Fibroblast of skin of right biceps (primary cell): ENCODE results near the gene GPR176.
A peak's percentile ranks its signal among the peaks of the same experiment; 100 is the strongest.

Experiments
- DNase-seq: peaks from one replicate; pipeline ENCODE4 v3.0.0-alpha.2; 2013

The GPR176 gene

GRCh38 chr15:39888809-39889208 lies 31.3 kb downstream of the GPR176 start:
- no peak for DNase-seq

- no peak for DNase-seq
These were observed 31.8 kb downstream of the GPR176 start for GRCh38 chr15:39888243-39888642.

GRCh38 chr15:39887832-39888231 lies 32.2 kb downstream of the GPR176 start:
- peak; percentile 49 for DNase-seq

GRCh38 chr15:39887211-39887610 lies 32.9 kb downstream of the GPR176 start:
- DNase-seq, result no peak

- no peak for DNase-seq
These were observed 33.6 kb downstream of the GPR176 start for GRCh38 chr15:39886418-39886817.

- no peak for DNase-seq
These were observed 34.8 kb downstream of the GPR176 start for GRCh38 chr15:39885099-39885777.

GRCh38 chr15:39884351-39884750 lies 35.7 kb downstream of the GPR176 start:
- no peak for DNase-seq

- DNase-seq, result no peak
These were observed 37.5 kb downstream of the GPR176 start for GRCh38 chr15:39882602-39883001.

- DNase-seq, result no peak
These were observed 38.3 kb downstream of the GPR176 start for GRCh38 chr15:39881790-39882189.

GRCh38 chr15:39880718-39881387 lies 39.2 kb downstream of the GPR176 start:
- peak; percentile 64 for DNase-seq

- peak; percentile 75 for DNase-seq
These were observed 41.7 kb downstream of the GPR176 start for GRCh38 chr15:39878406-39878785.

GRCh38 chr15:39874890-39875549 lies 45.0 kb downstream of the GPR176 start:
- no peak for DNase-seq

- DNase-seq, result no peak
These were observed 46.1 kb downstream of the GPR176 start for GRCh38 chr15:39873978-39874377.

GRCh38 chr15:39870537-39870936 lies 49.5 kb downstream of the GPR176 start:
- no peak for DNase-seq

- DNase-seq, result no peak
These were observed 50.1 kb downstream of the GPR176 start for GRCh38 chr15:39869858-39870515.

- no peak for DNase-seq
These were observed 50.8 kb downstream of the GPR176 start for GRCh38 chr15:39869254-39869653.

GRCh38 chr15:39868396-39868795 lies 51.7 kb downstream of the GPR176 start:
- DNase-seq, result no peak

- DNase-seq, result no peak
These were observed 56.0 kb downstream of the GPR176 start for GRCh38 chr15:39864116-39864515.

- DNase-seq, result no peak
These were observed 59.2 kb downstream of the GPR176 start for GRCh38 chr15:39860871-39861270.

GRCh38 chr15:39860200-39860599 lies 59.9 kb downstream of the GPR176 start:
- DNase-seq, result peak; percentile 43

GRCh38 chr15:39859636-39860035 lies 60.4 kb downstream of the GPR176 start:
- no peak for DNase-seq

- no peak for DNase-seq
These were observed 62.9 kb downstream of the GPR176 start for GRCh38 chr15:39857132-39857531.

- DNase-seq, result no peak
These were observed 63.7 kb downstream of the GPR176 start for GRCh38 chr15:39856357-39856756.

GRCh38 chr15:39855400-39855799 lies 64.7 kb downstream of the GPR176 start:
- DNase-seq, result no peak
